Measurements from ENCODE around the gene RNF223. TPM values are rescaled to one million over a fixed set of nuclear protein-coding genes. Genes with fewer than 3 reads are reported as not detected.

The RNF223 gene
- total RNA-seq, 1 experiment from 2014 or later = not detected

DNA sequence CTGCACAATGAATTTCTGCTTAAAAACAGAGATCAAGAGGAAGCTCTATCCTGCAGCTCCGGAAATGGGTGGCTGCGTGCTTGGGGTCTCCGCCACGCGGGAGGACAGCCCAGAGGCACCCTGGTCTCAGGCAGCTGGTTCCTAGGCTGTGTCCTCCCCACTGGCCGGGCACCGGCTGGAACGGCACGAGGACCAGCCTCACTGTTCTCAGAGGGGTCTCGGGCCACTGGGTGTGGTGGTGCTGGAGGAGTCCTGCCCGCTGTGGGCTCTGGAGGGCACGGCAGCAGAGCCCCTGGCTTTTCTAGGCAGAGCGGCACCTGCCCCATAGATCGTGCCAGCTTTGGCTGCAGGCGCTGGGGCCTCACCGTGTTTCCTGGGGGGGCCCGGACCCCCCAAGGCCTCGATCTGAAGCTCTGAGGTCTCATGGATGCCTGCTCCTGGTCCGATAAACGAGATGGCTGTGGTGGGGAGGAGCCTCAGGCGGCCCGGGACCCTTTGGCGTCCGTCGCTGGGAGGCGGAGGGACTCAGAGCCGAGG lies 8.2 kb upstream of the RNF223 start:
- Histone ChIP-seq H2BK15ac (ENCODE audit: low read depth, low read length) (no peak overlapping the region), H3K56ac (ENCODE audit: insufficient read length, low read depth, low read length) (no peak overlapping the region), H4K5ac (ENCODE audit: insufficient read length, low read depth, low read length) (no peak overlapping the region), H3K27ac (ENCODE audit: insufficient read length, low read depth, low read length) (no peak overlapping the region), H3T11ph (ENCODE audit: low read length) (no peak overlapping the region), H3K4ac (ENCODE audit: low read depth, low read length) (no peak overlapping the region), H4K91ac (ENCODE audit: insufficient read length, low read depth, low read length) (no peak overlapping the region), H4K8ac (replicated peaks; ENCODE audit: insufficient read length, low read depth, low read length) (no peak overlapping the region), H2BK5ac (ENCODE audit: insufficient read length, low read length) (no peak overlapping the region), H3K79me1 (ENCODE audit: insufficient read depth, low read depth, low read length, poor library complexity, severe bottlenecking) (no peaks in the 10 kb centered on the region), H3K4me1 (ENCODE audit: insufficient read depth, low read length) (no peaks in the 10 kb centered on the region; the same call in 1 of the 2 replicates), H3K4me2 (ENCODE audit: insufficient read depth, insufficient read length, low read length) (no peak overlapping the region), H3K23me2 (ENCODE audit: insufficient read length, low read depth, low read length, poor library complexity, severe bottlenecking) (peaks cover 6% of the 10 kb centered on the region), H2AK5ac (ENCODE audit: insufficient read length, low read length) (no peak overlapping the region), H3K79me2 (ENCODE audit: insufficient read depth, low read length) (no peaks in the 10 kb centered on the region), H2AFZ (ENCODE audit: low read length) (no peak overlapping the region), H3K9ac (ENCODE audit: extremely low read depth, insufficient read length, low read length) (no peak overlapping the region), H3K14ac (ENCODE audit: insufficient read depth, low read length) (no peak overlapping the region), H2BK120ac (ENCODE audit: low read depth, low read length, poor library complexity, severe bottlenecking) (no peak overlapping the region), H3K18ac (ENCODE audit: insufficient read length, low read depth, low read length) (no peak overlapping the region), H3K23ac (ENCODE audit: insufficient read length, low read depth, low read length) (no peak overlapping the region), H3K27me3 (ENCODE audit: insufficient read depth, low read length) (no peaks in the 10 kb centered on the region), H2BK12ac (ENCODE audit: insufficient read length, low read depth, low read length) (no peak overlapping the region), H4K20me1 (ENCODE audit: control insufficient read depth, insufficient read depth, insufficient read length) (no peaks in the 10 kb centered on the region), H2BK20ac (ENCODE audit: low read depth, low read length, poor library complexity, severe bottlenecking) (no peak overlapping the region), H3K9me3 (ENCODE audit: control insufficient read depth, low read depth, low read length) (no peaks in the 10 kb centered on the region)
- no peak overlapping the region for H3K27ac Mint-ChIP-seq
- TF ChIP-seq, protein P1, sequence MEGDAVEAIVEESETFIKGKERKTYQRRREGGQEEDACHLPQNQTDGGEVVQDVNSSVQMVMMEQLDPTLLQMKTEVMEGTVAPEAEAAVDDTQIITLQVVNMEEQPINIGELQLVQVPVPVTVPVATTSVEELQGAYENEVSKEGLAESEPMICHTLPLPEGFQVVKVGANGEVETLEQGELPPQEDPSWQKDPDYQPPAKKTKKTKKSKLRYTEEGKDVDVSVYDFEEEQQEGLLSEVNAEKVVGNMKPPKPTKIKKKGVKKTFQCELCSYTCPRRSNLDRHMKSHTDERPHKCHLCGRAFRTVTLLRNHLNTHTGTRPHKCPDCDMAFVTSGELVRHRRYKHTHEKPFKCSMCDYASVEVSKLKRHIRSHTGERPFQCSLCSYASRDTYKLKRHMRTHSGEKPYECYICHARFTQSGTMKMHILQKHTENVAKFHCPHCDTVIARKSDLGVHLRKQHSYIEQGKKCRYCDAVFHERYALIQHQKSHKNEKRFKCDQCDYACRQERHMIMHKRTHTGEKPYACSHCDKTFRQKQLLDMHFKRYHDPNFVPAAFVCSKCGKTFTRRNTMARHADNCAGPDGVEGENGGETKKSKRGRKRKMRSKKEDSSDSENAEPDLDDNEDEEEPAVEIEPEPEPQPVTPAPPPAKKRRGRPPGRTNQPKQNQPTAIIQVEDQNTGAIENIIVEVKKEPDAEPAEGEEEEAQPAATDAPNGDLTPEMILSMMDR (conservative IDR thresholded peaks at IDR 0.05) = no peak
- no peaks in the 10 kb centered on the region for H3K4me1 Mint-ChIP-seq
- no peak for DNase-seq
- peaks cover 0 to 12% (median 0%) of the 10 kb centered on the region in 3 experiments; a peak in 5 of 7 replicates for H3K36me3 Mint-ChIP-seq (ENCODE audit: insufficient read depth in 1 of 3, low read depth in 3 of 3)
- no peaks in the 10 kb centered on the region for H3K9me3 Mint-ChIP-seq
- peaks cover 5% of the 10 kb centered on the region; the same call in 1 of the 2 replicates for H3K27me3 Mint-ChIP-seq (ENCODE audit: low read depth)
- H3K4me3 Mint-ChIP-seq = no peak overlapping the region; a peak in 1 of 5 replicates
- WGBS (ENCODE audit: extremely low coverage, insufficient read length, low lambda C conversion rate) = no CpG with 5 or more reads among the region's 27 CpGs
